ENCODE data around the gene ZNF793.

ZNF793 gene

DNA sequence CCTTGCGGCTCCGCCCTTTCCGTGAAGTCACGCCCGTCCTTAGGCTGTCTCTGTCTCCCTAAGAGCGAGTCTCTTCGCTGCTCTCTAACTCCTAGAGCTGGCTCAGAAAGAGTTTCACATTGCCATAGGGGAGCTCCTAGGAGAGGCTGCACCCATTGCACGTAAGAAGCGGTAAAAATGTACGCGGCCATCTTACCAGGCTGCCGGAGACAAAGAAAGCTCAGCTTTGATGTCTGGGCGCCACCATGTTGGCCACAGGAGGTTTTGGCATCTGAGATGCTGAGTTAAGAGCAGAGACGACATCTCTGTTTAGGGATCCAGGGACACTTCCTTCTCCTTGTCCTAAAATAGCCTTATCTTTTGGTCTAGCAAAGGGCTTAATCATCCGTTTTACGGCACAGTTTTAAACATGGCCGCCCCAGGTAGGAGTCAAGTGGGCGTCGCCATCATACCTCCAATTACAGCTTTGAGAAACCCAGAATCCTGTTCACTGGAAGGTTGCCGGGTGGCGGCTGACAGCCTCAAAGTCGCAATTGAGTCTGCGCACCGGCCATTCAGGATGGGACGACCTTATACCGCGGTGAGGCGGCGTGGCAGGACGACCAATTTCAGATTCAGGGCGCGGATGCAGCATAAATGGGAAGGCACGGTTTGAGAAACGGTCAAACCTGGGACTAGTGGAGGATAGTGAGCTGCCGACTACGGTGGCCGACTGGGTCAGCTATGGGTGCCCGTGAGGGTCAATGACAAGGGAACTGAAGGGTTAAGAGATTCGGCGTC, at the start of gene ZNF793:
Gene ZNF793 (plus strand): TSS at position 553 of the 780 bp plus-strand sequence. CDS start 16,501 bp downstream, outside the sequence.
- H3K9ac ChIP-seq (ENCODE audit: low read length) = no peak within 1 kb of the TSS
- H3K4me3 ChIP-seq (ENCODE audit: insufficient read depth, low read length, poor library complexity, severe bottlenecking) = no peak within 1 kb of the TSS
- no peak within 1 kb of the TSS for H3K4me2 ChIP-seq (ENCODE audit: low read depth, low read length, poor library complexity, severe bottlenecking)
- TF ChIP-seq, protein P1, sequence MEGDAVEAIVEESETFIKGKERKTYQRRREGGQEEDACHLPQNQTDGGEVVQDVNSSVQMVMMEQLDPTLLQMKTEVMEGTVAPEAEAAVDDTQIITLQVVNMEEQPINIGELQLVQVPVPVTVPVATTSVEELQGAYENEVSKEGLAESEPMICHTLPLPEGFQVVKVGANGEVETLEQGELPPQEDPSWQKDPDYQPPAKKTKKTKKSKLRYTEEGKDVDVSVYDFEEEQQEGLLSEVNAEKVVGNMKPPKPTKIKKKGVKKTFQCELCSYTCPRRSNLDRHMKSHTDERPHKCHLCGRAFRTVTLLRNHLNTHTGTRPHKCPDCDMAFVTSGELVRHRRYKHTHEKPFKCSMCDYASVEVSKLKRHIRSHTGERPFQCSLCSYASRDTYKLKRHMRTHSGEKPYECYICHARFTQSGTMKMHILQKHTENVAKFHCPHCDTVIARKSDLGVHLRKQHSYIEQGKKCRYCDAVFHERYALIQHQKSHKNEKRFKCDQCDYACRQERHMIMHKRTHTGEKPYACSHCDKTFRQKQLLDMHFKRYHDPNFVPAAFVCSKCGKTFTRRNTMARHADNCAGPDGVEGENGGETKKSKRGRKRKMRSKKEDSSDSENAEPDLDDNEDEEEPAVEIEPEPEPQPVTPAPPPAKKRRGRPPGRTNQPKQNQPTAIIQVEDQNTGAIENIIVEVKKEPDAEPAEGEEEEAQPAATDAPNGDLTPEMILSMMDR (IDR thresholded peaks at IDR 0.05; ENCODE audit: insufficient read depth, low read length, poor library complexity, severe bottlenecking) = no peak
- TF ChIP-seq EZH2phosphoT487 (conservative IDR thresholded peaks at IDR 0.05; ENCODE audit: low read length) = no peak
- no peaks in the 10 kb centered on the region for H3F3A ChIP-seq (ENCODE audit: insufficient read depth)
- H3K9me3 ChIP-seq (ENCODE audit: insufficient read depth, low read length) = peaks cover 22% of the 10 kb centered on the region; the same call in 1 of the 2 replicates
- no peaks in the 10 kb centered on the region for H3K9me2 ChIP-seq (replicated peaks; ENCODE audit: insufficient read depth, low read length)
- no peaks in the 10 kb centered on the region for H4K20me1 ChIP-seq (ENCODE audit: low read depth, low read length)
- H2AFZ ChIP-seq (ENCODE audit: low read depth, low read length, severe bottlenecking) = no peak within 1 kb of the TSS
- H3K79me2 ChIP-seq (ENCODE audit: insufficient read depth, low read length) = no peaks in the 10 kb centered on the region
- no peak within 1 kb of the TSS for H3K27ac ChIP-seq (ENCODE audit: low read depth, low read length)
- no peaks in the 10 kb centered on the region for H3K36me3 ChIP-seq (ENCODE audit: low read length)
- H3K27me3 ChIP-seq (ENCODE audit: low read length) = no peaks in the 10 kb centered on the region

DNA sequence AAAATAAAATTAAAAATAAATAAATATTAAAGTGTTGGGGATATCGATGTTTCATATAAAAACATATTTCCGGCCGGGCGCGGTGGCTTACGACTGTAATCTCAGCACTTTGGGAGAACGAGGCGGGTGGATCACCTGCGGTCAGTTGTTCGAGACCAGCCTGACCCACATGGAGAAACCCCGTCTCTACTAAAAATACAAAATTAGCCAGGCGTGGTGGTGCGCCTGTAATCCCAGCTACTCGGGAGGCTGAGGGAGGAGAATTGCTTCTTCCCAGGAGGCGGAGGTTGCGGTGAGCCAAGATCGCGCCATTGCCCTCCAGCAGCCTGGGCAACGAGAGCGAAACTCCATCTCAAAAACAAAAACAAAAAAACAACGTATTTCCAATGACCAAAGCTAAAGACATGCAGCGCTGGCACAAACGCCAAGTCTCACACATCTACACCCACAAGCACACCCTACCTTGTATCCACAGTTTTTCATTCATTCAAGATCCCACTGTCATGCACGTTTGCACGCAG, 40.4 kb upstream of the ZNF793 start:
- no peaks in the 10 kb centered on the region for H3F3A ChIP-seq (ENCODE audit: insufficient read depth)
- H3K9me3 ChIP-seq (ENCODE audit: insufficient read depth, low read length) = peaks cover 20% of the 10 kb centered on the region; the same call in 1 of the 2 replicates
- H3K79me2 ChIP-seq (ENCODE audit: insufficient read depth, low read length) = peaks cover 5% of the 10 kb centered on the region; the same call in 1 of the 2 replicates
- peak overlapping the region; percentile 70 for H3K4me2 ChIP-seq (ENCODE audit: low read depth, low read length, poor library complexity, severe bottlenecking)
- H3K27me3 ChIP-seq (ENCODE audit: low read length) = no peaks in the 10 kb centered on the region
- TF ChIP-seq, protein P1 (IDR thresholded peaks at IDR 0.05; ENCODE audit: insufficient read depth, low read length, poor library complexity, severe bottlenecking) = no peak
- H3K4me3 ChIP-seq (ENCODE audit: insufficient read depth, low read length, poor library complexity, severe bottlenecking) = peak overlapping the region; percentile 93
- H3K27ac ChIP-seq (ENCODE audit: low read depth, low read length) = peak overlapping the region; percentile 86; the same call in 1 of the 2 replicates
- H3K36me3 ChIP-seq (ENCODE audit: low read length) = peaks cover 32% of the 10 kb centered on the region
- no peaks in the 10 kb centered on the region for H4K20me1 ChIP-seq (ENCODE audit: low read depth, low read length)
- H3K9ac ChIP-seq (ENCODE audit: low read length) = peak overlapping the region; percentile 76
- H3K9me2 ChIP-seq (replicated peaks; ENCODE audit: insufficient read depth, low read length) = no peaks in the 10 kb centered on the region
- peak overlapping the region; percentile 93 for H2AFZ ChIP-seq (ENCODE audit: low read depth, low read length, severe bottlenecking)

DNA sequence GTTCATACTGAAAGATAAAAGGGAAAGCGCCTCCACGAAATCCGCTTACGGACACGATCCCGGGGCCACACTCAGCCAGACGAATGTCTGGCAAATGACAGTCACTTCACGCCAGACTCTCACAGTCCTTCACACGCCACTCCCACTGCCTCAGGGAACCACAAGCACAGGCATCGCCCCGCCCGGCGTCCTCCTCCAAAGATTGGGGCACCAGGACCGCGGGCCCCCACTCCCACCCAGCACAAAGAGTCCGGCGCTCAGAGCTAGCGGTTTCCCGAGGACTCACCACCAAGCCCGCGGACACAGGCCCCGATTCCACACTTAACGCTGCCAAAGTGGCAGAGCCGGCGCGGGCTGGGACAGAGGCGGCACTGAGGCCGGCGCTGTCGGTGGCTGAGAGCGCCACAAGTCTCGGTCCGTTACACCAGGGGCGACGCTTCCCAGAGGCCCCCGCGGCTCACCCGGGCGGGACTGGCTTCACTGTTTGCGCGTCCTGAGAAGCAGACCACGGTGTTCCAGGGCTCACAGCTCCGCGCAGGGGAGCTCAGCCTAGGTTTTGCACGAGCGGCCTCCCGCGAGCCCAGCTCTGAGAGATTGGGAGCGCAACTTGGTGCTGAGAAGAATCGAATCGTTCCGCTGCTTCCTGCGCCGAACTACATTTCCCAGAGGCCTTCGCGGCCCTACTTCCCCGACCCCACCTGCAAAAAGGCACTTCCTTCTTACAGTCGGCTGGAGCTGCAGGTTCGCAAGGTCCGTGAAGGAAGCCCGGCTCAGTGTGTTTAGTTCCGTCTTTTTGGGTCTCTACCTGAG, 39.7 kb upstream of the ZNF793 start, which contains the start of gene ZNF569:
Gene ZNF569 (minus strand): TSS at position 647 of the 810 bp plus-strand sequence. CDS start 22,523 bp downstream, outside the sequence.
- H3K27me3 ChIP-seq (ENCODE audit: low read length) = no peaks in the 10 kb centered on the region
- peaks cover 29% of the 10 kb centered on the region for H3K36me3 ChIP-seq (ENCODE audit: low read length)
- H3K9ac ChIP-seq (ENCODE audit: low read length) = peak within 1 kb of the TSS; percentile 76
- peak within 1 kb of the TSS; percentile 70 for H3K4me2 ChIP-seq (ENCODE audit: low read depth, low read length, poor library complexity, severe bottlenecking)
- H3K79me2 ChIP-seq (ENCODE audit: insufficient read depth, low read length) = peaks cover 5% of the 10 kb centered on the region; the same call in 1 of the 2 replicates
- H3K4me3 ChIP-seq (ENCODE audit: insufficient read depth, low read length, poor library complexity, severe bottlenecking) = peak within 1 kb of the TSS; percentile 93
- H3F3A ChIP-seq (ENCODE audit: insufficient read depth) = no peaks in the 10 kb centered on the region
- H3K9me2 ChIP-seq (replicated peaks; ENCODE audit: insufficient read depth, low read length) = no peaks in the 10 kb centered on the region
- peak within 1 kb of the TSS; percentile 86 for H3K27ac ChIP-seq (ENCODE audit: low read depth, low read length)
- TF ChIP-seq, protein P1 (IDR thresholded peaks at IDR 0.05; ENCODE audit: insufficient read depth, low read length, poor library complexity, severe bottlenecking) = no peak
- no peak for TF ChIP-seq EZH2phosphoT487 (conservative IDR thresholded peaks at IDR 0.05; ENCODE audit: low read length)
- H3K9me3 ChIP-seq (ENCODE audit: insufficient read depth, low read length) = peaks cover 20% of the 10 kb centered on the region; the same call in 1 of the 2 replicates
- H4K20me1 ChIP-seq (ENCODE audit: low read depth, low read length) = no peaks in the 10 kb centered on the region
- peak within 1 kb of the TSS; percentile 93 for H2AFZ ChIP-seq (ENCODE audit: low read depth, low read length, severe bottlenecking)

Measured in SU-DHL-6 (cell line).